GM18508 (cell line): ENCODE results near the gene TREX2.
"Not testable (repeated sequence)": the region's sequence is repeated elsewhere in the genome, so short reads cannot be mapped to it uniquely, and the experiment has no call there.

ENCODE experiments used
- ATAC-seq: cut with Tn5 transposase; IDR thresholded peaks from one replicate; pipeline ENCODE4 v1.9.1; 2021; ENCODE audit warnings: moderate number of reproducible peaks; ENCODE audit not compliant: insufficient read depth, unreplicated experiment

TREX2 gene

DNA sequence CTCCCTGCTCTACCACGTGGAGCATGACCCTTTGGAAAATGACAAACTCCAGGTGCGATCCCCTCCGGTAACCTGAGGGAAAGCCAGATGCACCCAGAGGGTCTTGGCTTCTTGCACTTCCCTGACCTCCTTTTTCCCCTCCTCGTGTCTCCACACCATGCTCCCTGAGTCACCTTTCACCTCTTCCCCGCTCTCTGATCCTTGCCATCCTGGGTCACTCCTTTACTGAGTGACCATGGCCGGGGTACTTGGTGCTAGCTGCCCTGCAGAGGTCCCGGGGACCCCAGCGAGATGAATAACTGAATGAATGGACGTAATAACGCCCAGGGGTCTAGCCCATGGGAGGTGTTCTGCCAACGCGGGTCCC lies 35.0 kb downstream of the TREX2 start:
- ATAC-seq: no peak

DNA sequence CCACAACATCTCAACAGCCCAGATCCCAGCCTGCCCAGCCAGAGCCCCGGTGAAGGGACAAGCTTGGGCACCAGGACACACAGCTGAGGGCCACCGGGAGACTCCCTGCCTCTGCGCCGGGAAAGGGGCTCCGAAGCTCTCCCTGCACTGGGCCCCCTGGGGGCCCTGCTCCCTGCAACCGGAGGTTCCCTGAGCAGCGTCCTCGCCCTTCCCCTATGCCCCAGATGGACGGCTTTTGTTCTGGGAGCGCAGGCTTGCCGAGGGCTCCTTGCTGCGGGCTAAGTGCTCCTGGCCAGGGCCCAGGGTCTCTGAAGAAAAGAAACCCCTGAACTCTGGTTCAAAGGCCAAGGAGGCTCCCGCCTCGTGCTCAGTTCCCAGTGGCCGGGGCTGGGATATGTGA lies 35.5 kb downstream of the TREX2 start:
- ATAC-seq: no peak

DNA sequence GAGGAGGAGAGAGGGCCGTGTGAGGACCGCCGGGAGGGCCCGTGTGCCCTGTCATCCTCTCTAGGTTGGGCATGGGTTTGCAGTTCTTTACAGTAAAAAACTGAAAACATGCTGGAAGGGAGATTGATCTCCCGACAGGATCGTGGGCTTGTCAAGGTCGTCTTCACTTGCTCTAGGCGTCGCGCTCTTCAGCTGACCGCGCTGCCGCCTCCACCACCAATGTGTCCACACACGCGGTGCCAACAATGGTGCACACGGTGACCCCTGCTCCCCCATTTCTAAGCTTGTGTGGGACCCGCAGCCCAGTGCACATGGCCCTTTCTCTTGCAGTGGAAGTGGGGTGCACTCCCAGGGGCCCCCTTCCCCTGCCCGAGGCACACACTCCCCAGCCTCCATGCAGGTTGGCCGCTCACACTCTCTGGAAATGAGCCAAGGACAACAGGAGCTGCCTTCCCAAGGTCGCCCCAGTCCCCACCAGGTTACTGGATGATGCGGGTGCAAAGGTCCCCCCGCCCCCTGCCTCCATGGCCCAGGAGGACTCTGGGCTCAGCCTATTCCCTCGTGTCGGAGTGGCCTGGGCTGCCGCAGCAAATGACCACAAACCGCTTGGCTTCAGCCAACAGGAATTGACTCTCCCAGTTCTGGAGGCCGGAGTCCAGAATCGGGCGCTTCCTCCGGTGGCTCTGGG lies 36.3 kb downstream of the TREX2 start:
- no peak for ATAC-seq

DNA sequence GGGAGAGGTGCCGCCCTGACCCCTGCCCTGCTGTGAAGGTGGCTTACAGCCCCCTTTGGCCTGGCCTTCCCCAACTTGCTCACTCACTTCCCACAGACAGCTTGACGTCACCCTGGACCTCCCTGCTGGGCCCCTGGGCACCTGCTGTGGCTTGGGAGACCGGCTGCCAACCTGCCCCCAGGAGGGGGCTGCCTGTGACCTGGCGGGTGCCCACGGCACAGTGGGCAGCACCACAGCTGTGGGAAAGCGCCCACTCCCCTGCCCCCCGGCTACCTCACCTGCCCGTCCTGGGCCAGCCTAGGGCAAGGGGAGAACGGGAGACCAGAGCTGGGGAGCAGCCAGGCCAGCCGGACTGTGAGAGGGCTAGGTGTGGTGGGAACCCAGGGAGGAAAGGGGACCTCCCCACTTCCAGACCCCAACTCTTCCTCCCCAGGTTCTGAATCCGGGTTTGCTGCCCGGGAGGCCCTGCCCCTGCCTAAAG lies 36.9 kb downstream of the TREX2 start:
- ATAC-seq: no peak

DNA sequence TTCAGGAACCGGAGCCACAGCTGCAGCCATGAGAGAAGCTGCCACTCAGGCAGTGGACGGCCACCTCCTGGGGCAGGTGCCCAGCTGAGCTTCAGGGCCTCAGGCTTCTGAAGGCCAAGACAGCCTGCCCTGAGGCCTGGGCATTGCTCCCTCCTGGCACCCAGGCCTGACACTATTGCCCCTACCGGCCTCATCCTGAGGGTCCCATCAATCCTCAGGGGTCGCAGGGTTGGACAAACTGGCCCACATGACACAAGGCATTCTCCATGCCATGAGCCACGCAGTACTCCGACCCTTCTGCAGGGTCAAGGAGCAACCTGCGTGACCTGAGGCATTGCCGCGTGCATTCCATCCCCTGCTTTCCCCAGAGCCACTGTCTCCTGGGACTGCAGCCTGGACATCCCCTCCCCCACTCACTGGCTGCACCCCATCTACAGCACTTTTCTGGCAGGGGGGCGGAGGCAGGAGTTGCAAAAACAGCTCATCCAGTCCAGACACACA lies 37.6 kb downstream of the TREX2 start:
- no peak for ATAC-seq

DNA sequence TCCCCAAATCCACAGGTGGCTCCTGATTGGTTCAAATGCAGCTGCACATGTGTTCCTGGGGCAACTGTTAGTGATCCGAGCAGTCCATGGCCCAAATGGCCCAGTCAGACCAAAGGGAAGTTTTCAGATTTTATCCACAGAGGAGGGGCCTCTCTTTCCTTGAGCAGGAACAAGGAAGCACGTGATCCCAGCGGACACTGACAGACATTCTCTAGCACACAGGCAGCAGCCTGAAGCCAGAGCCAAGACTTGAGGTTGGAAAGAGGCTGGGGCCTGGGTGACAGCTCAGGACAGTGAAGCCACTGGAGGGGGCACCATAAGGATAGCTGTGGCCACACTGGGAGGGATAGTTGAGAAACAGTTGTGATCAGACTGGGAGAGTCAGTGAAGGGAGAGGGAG lies 38.1 kb downstream of the TREX2 start:
- no peak for ATAC-seq

DNA sequence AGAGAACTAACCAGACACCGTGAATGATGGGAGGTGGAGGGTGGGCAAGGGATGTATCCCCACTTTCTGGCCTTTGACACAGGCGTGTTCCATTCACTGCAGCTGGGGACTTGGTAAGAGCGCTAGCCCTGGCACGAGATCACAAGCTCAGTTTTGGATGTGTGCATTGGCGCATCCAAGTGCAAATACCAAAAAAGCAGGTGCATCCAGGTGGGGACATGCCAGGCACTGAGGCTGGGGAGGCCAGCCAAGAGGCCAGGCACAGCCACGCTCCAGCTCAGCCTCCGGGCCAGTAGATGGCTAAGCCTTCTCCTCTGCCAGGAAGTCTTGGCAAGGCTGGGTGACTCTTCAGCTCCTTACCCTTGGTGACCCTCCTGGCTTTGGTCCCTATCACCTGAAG lies 39.0 kb downstream of the TREX2 start:
- ATAC-seq: no peak

DNA sequence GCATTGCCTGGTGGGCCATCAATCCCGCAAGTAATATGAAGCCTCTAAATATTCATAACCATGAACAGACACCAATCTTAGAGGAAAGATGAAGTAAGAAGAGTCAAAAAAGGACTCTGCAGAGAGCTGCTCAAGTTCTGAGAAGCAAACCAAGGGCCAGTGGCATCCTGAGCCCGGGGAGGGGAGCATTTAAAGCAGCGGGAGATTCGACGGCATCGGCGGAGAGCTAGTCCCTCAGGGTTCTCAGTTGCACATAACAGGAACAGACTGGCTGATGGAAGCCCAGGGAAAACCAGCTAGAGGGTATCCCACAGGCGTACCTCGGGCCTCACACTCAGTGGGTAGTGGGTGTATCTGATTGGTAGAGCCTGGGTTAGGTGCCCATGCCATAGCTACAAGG lies 39.8 kb downstream of the TREX2 start:
- ATAC-seq: no peak

DNA sequence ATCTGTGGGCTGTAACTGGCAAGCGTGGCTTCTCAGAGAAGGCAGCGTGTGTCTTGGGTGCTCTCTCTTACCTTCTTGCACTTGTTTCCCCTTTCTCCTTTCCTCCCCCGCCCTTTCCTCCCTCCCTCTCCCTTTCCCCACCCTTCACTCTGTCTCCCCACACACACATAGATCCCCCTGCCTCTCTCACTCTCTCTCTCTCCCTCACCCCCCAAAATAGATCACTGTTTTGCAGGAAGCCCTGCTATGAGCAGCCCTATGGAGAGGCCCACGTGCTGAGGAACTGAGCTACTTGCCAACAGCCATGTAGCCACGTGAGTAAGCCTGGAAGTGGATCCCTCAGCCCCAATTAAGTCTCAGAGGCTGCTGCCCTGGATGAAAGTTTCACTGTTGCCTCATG lies 40.4 kb downstream of the TREX2 start:
- ATAC-seq: no peak

DNA sequence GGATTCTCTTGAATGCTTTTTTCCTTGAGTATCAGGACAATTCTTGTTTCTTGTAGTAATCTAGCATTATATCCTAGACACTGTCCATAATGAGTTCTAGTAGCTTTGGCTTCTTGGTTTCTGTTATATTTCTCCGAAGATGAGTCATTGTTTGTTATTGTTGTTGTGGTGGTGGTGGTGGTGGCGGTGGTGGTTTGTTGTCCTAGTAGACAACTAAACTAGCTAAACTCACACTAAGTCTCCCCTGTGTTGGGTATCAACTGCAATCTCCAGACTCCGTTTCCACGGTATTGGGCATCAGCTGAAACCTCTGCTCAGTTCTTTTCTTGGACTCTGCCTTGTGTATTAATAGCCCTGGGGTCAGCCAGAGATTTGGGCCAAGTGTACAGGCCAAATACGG lies 41.5 kb downstream of the TREX2 start:
- not testable (repeated sequence) for ATAC-seq

DNA sequence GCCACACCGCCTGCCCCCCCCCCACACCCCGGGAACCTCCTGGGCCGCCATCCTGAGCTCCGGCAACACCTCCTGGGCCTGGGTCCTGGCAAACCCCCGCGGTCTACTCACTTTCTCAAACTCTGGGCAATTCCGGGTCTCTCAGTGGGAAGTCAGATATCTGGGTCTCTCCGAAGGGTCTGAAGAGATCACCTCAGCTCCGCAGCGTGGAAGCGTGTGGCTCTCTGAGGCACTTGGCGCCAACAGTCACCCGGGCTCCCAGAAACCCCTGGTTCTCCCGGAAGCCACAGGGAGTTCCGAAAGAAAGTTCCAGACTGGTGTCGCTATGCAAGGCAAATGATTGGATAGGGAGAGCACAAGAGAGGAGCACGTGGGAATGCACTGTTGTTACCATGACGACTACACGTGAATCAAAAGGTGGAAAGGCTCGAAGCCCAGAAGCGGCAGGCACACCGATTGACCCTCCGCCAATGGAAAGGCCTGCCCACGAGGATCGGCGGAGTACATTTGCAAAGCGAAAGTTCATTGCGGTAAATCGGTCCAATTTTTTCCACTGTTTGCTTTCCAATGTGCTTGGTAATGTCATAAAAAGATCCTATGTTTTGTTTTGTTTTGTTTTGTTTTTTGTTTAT lies 44.6 kb downstream of the TREX2 start, which contains the start of gene PNMA6E:
PNMA6E (minus strand) TSS at position 218 of the 632 bp plus-strand sequence. CDS start 2,501 bp downstream, outside the sequence.
- ATAC-seq: no peak

DNA sequence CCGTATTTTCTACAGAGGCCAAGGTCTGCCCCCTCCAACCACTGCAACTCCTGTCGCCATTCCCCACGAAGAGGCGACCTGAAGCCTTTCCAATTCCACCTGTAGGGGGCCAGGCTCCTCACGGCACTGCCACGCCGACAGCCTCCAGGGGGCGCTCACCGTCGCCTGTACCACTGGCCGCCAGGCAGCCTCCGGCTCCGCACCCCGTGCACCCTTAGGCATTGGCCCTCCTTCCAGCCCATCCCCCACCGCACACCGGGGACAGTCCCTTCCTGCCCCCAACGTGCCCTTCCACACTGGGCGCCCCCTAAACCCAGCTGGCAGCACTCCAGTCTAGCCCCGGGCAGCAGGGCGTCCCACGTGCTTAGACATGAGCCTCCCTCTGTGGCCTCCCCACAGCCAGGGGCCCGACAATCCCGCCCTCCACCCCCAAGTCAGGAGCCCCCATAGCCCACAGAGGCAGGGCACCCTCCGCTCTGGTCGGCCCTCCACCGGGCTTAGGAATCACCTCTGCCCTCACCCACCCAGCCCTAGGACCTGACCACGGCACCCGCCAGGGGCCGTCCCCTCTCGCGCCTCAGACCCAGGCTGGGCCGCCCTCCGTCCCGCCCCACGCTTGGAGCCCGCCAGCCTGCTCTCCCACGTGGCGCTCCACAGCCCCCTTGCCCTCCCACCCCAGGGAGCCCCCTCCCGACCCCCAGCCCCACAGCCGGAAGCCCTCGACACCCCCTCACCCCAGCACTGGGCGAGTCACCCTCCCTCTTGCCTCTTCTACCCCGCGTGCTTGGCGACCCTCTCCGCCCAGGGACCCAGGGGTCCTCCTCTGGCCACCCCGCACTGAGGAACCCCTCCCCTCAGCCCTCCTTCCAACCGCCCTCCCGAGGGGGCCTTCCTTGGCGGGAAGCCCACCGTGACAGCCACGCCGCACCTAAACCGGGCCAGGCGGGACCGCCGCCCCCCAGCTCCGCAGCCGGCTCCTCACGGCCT lies 45.4 kb downstream of the TREX2 start:
- ATAC-seq: no peak

DNA sequence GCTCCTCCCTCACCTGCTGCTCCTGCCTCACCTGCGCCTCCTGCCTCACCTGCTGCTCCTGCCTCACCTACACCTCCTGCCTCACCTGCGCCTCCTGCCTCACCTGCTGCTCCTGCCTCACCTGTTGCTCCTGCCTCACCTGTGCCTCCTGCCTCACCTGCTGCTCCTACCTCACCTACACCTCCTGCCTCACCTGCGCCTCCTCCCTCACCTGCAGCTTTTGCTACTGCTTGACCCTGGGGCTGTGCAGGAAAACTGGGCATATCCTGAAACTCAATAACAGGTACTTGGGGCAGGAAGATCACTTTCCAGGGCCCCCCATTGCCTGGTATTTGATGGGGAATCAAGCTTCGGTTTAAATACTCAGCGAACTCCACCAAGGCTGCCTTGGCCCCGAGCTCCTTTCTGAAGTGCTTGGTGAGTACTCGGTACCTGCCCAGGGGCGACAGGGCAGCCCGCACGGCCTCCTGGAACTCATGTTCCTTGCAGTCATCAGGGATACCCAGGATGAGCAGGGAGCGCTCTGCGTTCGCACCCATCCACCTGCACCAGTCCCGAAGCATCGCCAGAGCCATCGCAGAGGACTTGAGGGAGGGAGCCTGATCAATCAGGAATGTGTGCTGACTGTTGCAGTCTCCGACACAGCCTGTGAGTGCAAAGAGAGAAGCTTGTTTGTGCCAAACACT lies 47.4 kb downstream of the TREX2 start:
- ATAC-seq: no peak

DNA sequence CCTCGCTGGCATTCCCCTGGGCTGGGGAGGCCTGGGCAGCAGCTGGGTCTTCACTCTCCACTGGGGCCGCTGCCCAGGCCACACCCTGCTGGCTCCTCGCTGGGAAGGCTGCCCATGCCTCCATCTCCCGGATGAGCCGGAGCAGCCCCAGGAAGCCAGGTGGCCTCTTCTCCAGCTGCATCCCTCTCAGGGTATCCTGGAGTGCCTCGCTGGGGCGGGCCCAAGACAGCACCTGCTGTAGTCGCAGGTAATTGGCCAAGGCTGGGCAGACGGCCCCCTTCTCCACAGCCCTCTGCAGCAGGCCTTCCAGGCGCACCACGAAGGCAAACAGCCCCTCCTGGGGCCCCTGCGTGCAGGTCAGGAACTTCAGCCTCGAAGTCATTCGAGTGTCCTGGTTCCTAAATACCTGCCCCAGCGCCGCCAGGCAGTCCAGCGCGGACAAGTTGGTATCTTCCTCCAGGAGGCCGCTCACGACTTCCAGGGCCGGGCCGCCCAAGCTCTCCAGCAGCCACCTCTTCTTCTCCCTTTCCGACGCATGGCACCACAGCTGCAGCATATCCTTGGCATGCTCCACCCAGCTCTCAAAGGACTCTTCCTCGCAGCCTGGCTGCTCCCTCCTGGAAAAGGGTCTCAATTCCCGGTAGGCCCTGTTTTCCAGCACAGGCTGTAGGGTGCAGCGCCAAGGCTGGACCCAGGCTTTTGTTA lies 48.4 kb downstream of the TREX2 start:
- no peak for ATAC-seq

DNA sequence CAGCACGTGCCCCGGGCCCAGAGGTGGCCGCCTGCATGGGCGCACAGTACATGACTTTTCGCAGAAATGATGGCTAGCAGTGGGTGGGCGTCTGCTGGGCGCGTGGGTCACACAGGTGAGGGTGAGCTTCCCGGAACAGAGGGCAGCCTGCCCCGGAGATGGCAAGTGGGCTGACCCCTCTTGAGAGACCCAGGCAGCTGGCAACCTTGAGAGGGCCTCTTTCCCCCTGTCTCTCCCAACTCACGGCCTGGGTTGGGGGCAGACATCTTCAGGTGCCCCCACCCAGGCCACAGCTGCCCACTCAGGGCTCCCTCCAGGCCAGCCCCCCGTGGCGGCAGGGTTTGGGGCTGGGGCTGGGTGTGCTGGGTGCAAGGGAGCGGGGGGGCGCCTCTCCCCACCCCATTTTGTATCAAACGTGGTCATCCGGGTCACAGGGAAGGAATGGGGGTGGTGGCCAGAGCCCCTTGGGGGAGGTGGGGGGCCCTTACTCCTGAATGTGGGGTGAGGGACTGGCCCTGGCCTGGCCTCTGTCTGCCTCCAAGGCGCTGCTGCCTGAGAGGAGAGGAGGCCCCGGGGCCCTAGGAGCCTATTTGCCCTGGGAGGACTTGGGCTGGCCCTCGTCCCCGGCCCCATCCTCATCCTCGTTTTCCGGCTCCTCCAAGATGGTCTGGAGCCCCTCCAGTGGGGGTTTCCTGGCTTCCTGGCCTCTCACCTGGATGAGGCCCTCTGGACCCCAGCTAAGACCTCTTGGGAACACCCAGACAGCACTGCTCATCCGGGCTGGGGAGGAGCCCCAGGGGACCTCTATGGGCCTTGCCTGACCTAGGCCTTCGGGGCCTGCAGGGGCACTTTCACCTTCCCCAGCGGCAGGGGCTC lies 49.3 kb downstream of the TREX2 start:
- ATAC-seq: no peak

DNA sequence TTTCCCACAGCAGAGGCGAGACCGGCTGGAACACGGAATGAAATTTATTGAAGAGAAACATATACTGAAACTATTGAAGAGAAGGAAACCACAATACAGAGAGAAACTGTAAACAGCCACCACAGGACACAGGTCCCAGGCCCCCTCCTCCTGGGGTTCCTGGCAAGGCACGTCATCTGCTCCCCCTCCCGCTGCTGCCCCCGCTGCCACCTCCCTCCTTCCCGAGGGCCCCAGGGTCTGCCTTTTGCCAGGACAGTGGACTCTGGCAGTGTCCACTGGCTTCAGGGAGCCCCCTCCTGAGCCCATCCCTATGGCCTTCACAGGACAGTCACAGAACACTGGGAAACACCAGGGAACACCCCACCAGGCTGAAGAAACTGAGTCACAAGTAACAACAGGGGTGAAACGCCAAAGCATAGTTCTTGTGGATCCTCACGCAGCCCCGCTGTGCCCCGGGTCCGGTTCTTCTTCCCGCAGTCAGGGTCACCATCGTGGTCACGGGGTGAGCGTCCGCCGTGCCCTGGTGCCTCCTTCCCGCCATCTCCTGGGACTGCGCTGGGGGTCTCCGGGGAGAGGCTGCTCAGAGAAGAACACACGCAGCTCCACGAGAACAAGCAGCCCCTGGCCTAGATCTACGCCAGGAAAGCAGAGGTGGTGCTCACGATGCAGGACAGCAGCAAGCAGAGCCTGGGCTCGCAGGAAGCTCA lies 50.1 kb downstream of the TREX2 start:
- no peak for ATAC-seq

DNA sequence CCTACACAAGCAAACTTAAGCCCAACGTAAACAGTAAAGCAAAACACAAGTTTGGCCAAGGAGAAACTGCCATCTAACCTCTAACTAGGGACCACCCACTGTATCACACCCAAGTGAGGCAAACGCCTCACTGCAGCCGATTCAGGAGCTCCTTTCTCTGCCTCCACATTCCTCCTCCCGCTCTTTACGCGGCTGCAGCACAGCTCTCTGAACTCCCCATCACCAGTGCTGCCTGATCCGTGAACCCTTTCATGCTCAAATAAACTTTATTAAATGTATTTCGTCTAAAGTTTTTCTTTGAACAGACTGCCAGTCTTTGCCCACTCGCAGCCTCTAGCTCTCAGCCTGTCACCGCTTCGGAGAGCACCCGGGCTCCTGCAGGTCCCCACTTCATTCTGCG lies 51.2 kb downstream of the TREX2 start:
- ATAC-seq: no peak
